Sigmoid colon (tissue), 7 donors: ENCODE results near the gene SDCBP2. TPM values are rescaled to one million over a fixed set of nuclear protein-coding genes. Genes with fewer than 3 reads are reported as not detected.
A peak's percentile ranks its signal among the peaks of the same experiment; 100 is the strongest.

Source experiments
- DNase-seq: peaks from one replicate; pipeline ENCODE4 v3.0.0-alpha.2; 2019
- H3K27ac ChIP-seq, 4 donors: fragments of 200-600 bp; sonication (generic); one replicate each; pipeline ENCODE4 v1.5.1; 2016 to 2019; ENCODE audit warnings: mild to moderate bottlenecking in 1 of 4
- H3K27me3 ChIP-seq, 3 donors: fragments of 200-600 bp; sonication (generic); one replicate each; pipeline ENCODE4 v1.5.1; 2019; ENCODE audit warnings: mild to moderate bottlenecking in 1 of 3
- H3K36me3 ChIP-seq, 4 donors: fragments of 200-600 bp; sonication (generic); one replicate each; pipeline ENCODE4 v1.5.1; 2016 to 2019
- H3K4me1 ChIP-seq, 4 donors: fragments of 200-600 bp; sonication (generic); one replicate each; pipeline ENCODE4 v1.5.1; 2017 to 2019
- H3K4me3 ChIP-seq, 4 donors: fragments of 200-600 bp; sonication (generic); one replicate each; pipeline ENCODE4 v1.5.1; 2017 to 2019; ENCODE audit warnings: mild to moderate bottlenecking in 2 of 4, moderate library complexity in 1 of 4
- H3K9me3 ChIP-seq, 4 donors: fragments of 200-600 bp in 3 of 4; sonication (generic) in 3 of 4; one replicate each; pipeline versions ENCODE4 v1.5.1 to v1.6.1; 2013 to 2019
- EP300 ChIP-seq, 4 donors: sonication (generic); formaldehyde crosslinking; IDR thresholded peaks; one replicate each; pipeline ENCODE4 v1.6.1; 2017; ENCODE audit warnings: antibody characterized with exemption in 4 of 4
- POLR2A ChIP-seq, 2 donors: fragments of 450-650 bp; IDR thresholded peaks; one replicate each; pipeline ENCODE4 v1.6.1; 2016; ENCODE audit warnings: antibody characterized with exemption in 2 of 2, mild to moderate bottlenecking in 2 of 2, moderate library complexity in 2 of 2
- POLR2AphosphoS5 ChIP-seq, 4 donors: sonication (generic); formaldehyde crosslinking; IDR thresholded peaks; one replicate each; pipeline ENCODE4 v1.6.1; 2017; ENCODE audit warnings: antibody characterized with exemption in 4 of 4
- WGBS, 2 donors: extraction: QIAGEN DNeasy Blood & Tissue Kit; methylation state at CpG; one replicate each; pipeline ENCODE4 v1.1.7; 2013; 5-methylcytosine and 5-hydroxymethylcytosine counted together
- intact Hi-C: fragments of 100-400 bp; cut with DNase I; formaldehyde crosslinking; loops from one replicate; pipeline ENCODE4 v1.15.1; 2023
- polyA plus RNA-seq, 3 donors: library from polyadenylated mRNA; stranded (reverse); fragments of 200-250 nt; gene quantifications; one replicate each; pipeline ENCODE4 v1.2.3, GENCODE V29; 2013
- total RNA-seq, 4 donors: library from RNA; depleted of rRNA; stranded (reverse); fragments of >200 nt; gene quantifications; one replicate each; pipeline ENCODE4 v1.1.0, GENCODE V29; 2016
- TF ChIP-seq, protein P1 (sequence below), 4 experiments: fragments of 450-650 bp in 3 of 4; fragments of 200-600 bp in 1 of 4; IDR thresholded peaks; one replicate each; pipeline ENCODE4 v1.5.1; 2016 to 2019; ENCODE audit warnings: antibody characterized with exemption in 4 of 4, mild to moderate bottlenecking in 3 of 4, moderate library complexity in 2 of 4
- donor health status: healthy with polysubstance abuse.
- donor health status: Bipolar disorder and iron deficiency.
- donor health status: healthy.

Gene SDCBP2
- total and polyA plus RNA-seq, 7 donors, result 1.1 to 724 (median 3.6) TPM

DNA sequence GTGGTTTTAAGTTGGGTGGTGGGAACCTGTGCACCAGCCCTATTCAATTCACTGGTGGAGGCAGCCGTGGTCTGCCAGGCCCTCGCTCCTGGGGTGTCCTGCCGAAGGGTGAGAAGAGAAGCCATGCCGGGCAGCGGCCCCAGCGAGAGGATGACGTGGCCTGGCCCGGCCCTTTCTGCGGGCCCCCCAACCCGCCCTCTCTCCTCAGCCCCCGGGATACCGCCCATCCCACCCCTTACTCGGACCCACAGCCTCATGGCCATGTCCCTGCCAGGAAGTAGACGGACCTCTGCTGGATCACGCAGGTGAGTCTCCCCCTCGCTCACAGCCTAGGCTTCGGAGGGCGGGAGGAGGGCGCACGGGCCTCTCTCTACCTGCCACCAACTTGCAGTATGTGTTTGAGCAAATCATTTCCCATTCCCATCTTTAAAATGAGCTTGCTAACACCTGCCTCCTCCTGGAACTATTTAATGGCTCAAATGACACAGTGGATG, 32.8 kb downstream of the SDCBP2 start:
- Histone ChIP-seq H3K4me1 (no peaks in the 10 kb centered on the region), H3K36me3 (peaks cover 0 to 30% (median under 1%) of the 10 kb centered on the region in 4 donors), H3K9me3 (no peaks in the 10 kb centered on the region), H3K27ac (no peak overlapping the region), H3K4me3 (no peak overlapping the region), H3K27me3 (no peaks in the 10 kb centered on the region)
- WGBS, 2 donors, result 93 to 95% methylated on average over 20 of the region's 20 CpGs
- peak; percentile 46 for DNase-seq
- intact Hi-C loops, result no loop called here
- TF ChIP-seq POLR2AphosphoS5 (IDR thresholded peaks at IDR 0.05) (no peak), POLR2A (IDR thresholded peaks at IDR 0.05) (no peak), EP300 (IDR thresholded peaks at IDR 0.05) (no peak)
- TF ChIP-seq, protein P1, sequence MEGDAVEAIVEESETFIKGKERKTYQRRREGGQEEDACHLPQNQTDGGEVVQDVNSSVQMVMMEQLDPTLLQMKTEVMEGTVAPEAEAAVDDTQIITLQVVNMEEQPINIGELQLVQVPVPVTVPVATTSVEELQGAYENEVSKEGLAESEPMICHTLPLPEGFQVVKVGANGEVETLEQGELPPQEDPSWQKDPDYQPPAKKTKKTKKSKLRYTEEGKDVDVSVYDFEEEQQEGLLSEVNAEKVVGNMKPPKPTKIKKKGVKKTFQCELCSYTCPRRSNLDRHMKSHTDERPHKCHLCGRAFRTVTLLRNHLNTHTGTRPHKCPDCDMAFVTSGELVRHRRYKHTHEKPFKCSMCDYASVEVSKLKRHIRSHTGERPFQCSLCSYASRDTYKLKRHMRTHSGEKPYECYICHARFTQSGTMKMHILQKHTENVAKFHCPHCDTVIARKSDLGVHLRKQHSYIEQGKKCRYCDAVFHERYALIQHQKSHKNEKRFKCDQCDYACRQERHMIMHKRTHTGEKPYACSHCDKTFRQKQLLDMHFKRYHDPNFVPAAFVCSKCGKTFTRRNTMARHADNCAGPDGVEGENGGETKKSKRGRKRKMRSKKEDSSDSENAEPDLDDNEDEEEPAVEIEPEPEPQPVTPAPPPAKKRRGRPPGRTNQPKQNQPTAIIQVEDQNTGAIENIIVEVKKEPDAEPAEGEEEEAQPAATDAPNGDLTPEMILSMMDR (IDR thresholded peaks at IDR 0.05), result no peak

DNA sequence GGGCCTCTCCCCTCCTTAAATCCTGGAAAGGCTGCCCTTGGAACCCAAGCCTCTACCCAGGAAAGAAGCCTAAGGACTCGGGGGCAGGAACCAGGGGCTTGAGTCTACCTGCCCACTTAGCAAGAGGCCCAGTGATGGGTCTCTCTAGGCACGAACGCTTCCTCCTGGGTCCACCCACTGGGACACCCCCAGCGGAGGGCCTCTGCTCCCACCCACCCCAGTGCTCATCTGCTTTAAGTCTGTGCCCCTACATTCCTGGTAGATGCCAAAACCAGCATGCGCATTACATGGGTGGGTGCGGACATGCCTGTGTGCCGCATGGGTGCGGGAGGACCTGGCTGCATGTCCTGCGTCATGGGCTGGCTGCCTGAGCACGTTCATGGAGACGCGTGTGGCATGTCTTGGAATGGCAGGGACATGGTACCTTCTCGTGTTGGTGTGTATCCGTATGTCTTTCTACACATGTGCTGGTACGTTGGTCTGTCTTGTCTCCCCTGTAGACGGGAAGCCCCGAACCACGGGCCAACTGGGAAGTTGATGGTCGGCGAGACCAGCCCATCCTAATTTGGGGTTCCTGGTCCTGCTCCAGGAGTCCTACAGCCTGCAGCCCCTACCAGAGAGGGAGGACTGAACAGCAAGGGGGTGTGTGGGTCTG, 33.5 kb downstream of the SDCBP2 start:
- intact Hi-C loops, result no loop called here
- TF ChIP-seq, protein P1 (IDR thresholded peaks at IDR 0.05), result no peak
- TF ChIP-seq EP300 (IDR thresholded peaks at IDR 0.05) (no peak), POLR2AphosphoS5 (IDR thresholded peaks at IDR 0.05) (no peak), POLR2A (IDR thresholded peaks at IDR 0.05) (no peak)
- Histone ChIP-seq H3K4me3 (no peak overlapping the region), H3K9me3 (no peaks in the 10 kb centered on the region), H3K27ac (no peak overlapping the region), H3K4me1 (no peaks in the 10 kb centered on the region), H3K27me3 (no peaks in the 10 kb centered on the region), H3K36me3 (peaks cover 0 to 22% (median 0%) of the 10 kb centered on the region in 4 donors)
- peak; percentile 46 for DNase-seq
- WGBS, 2 donors, result 96 to 97% methylated on average over 20 of the region's 20 CpGs

DNA sequence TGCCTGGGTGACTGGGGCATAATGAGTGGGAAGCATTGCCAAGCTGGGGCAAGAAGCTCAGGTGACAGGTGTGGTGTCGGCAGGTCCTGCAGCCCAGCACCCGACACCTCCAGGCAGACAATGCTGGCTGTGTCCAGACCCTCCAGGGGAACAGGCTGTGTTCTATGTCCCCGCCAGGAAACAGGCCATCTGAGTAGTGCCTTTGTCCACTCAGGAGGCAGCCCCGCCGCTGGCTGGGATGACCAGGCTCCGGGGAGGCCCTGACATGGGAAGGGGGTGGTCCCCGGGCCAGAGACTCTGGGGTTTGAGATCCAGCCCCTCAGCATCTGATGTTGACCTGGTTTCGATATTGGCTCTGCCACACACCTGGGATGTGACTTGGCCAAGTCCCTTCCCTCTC, 34.4 kb downstream of the SDCBP2 start:
- TF ChIP-seq, protein P1 (IDR thresholded peaks at IDR 0.05), result no peak
- no peak for TF ChIP-seq EP300 (IDR thresholded peaks at IDR 0.05)
- no peak for TF ChIP-seq POLR2A (IDR thresholded peaks at IDR 0.05)
- TF ChIP-seq POLR2AphosphoS5 (IDR thresholded peaks at IDR 0.05), result no peak
- no peak overlapping the region for H3K27ac ChIP-seq
- DNase-seq, result peak; percentile 54
- intact Hi-C loops, result no loop called here
- no peaks in the 10 kb centered on the region for H3K27me3 ChIP-seq
- no peak overlapping the region for H3K4me3 ChIP-seq
- H3K9me3 ChIP-seq, result no peaks in the 10 kb centered on the region
- H3K4me1 ChIP-seq, result no peaks in the 10 kb centered on the region
- WGBS, 2 donors, result 85 to 95% methylated on average over 8 of the region's 8 CpGs
- H3K36me3 ChIP-seq, result peaks cover 0 to 18% (median 0%) of the 10 kb centered on the region in 4 donors

DNA sequence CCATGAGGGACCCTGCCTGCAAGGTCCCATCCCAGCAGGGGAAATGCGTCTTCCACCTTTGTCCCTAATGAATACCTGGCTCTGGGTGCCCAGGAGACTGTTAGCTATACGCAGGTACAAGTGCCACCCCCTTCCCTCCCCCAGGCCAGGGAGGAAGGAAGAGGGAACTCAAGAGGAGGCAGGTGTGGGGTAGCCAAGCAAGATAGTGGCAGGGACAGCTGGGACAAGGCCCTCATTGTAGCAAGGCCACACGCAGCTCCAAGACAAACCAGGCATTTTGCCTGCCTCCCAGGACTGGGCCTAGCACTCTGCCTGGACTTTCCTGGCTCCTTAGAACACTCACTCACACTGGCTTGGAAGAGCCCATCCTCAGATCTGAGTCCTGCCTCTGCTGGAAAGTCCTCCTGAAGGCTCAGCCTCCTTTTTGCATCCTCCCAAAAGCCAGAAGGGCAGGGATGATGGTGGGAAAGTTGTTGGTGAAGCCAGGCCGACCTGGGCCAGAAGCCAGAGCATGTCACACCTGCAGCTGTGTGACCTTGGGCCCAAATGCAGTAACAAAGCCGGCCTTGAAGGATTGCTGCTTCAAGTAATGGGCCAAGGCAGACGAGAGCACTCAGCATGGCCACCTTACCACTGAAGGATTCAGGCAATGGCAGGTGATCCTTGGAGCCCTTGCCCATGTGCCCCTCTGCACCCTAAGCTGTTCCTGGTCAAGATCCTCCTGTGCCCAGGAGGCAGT, 35.1 kb downstream of the SDCBP2 start:
- 55 to 83% methylated on average over 6 of the region's 6 CpGs for WGBS, 2 donors
- Histone ChIP-seq H3K4me1 (no peaks in the 10 kb centered on the region), H3K27ac (no peak overlapping the region), H3K36me3 (peaks cover 0 to 12% (median 0%) of the 10 kb centered on the region in 4 donors), H3K27me3 (no peaks in the 10 kb centered on the region), H3K4me3 (no peak overlapping the region), H3K9me3 (no peaks in the 10 kb centered on the region)
- peak; percentile 42 for DNase-seq
- intact Hi-C loops, result no loop called here
- TF ChIP-seq POLR2A (IDR thresholded peaks at IDR 0.05), result no peak
- no peak for TF ChIP-seq EP300 (IDR thresholded peaks at IDR 0.05)
- no peak for TF ChIP-seq POLR2AphosphoS5 (IDR thresholded peaks at IDR 0.05)
- TF ChIP-seq, protein P1 (IDR thresholded peaks at IDR 0.05), result no peak
